ENCODE results near the gene SYNJ2. TPM values are rescaled to one million over a fixed set of nuclear protein-coding genes. Genes with fewer than 3 reads are reported as not detected.

Gene SYNJ2
- total and polyA plus RNA-seq, 2 experiments from 2014 or later, result 20.5 to 28.6 TPM

DNA sequence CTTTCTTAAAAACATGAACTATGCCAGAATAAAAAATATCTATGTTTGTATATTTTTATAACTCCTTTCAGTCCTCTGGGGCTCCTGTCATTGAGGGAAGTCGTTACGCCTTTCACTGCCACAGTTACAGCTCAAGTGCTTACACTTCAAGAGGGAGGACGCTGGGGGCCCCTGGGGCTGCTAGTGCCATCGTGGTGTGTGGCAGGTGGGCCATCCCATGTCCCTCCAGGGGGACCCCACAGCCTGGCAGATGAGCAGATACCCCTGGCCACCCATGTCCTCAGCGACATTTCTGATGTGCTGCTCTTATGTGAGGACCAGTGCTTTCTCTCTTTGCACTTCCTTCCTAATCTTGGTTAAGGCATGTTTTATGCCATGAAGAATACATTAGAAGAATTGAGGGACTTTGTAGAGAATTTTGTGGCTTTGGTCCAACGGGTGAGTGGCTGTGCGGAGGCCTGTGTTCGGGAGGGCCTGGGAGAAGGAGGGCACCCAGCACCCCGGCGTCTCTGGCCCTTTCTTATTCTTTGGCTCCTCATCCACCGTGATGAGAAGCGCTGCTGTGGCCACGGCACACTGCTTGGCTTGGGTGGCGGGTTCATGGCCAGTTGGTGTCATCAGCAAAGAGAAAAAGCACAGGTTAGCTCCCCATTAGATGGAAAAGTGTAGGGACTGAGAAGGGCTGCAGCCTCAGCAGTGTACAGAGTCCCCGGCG is 38.3 kb upstream of the SYNJ2 start:
- Histone ChIP-seq H3K79me2 (ENCODE audit: insufficient read depth) (no peaks in the 10 kb centered on the region), H4K20me1 (ENCODE audit: insufficient read depth) (no peaks in the 10 kb centered on the region), H3K36me3 (ENCODE audit: low read depth) (peaks cover 74% of the 10 kb centered on the region), H3K9me2 (ENCODE audit: insufficient read depth) (no peaks in the 10 kb centered on the region), H3K27me3 (replicated peaks; ENCODE audit: insufficient read depth) (no peaks in the 10 kb centered on the region), H3K9ac (no peak overlapping the region), H3K4me1 (ENCODE audit: insufficient read depth) (no peaks in the 10 kb centered on the region), H3K9me3 (ENCODE audit: low read depth) (no peaks in the 10 kb centered on the region), H3K4me2 (ENCODE audit: unreplicated experiment) (no peak overlapping the region), H3K27ac (no peak overlapping the region), H3F3A (ENCODE audit: insufficient read depth) (peaks cover 47% of the 10 kb centered on the region), H2AFZ (no peak overlapping the region), H3K4me3 (no peak overlapping the region)
- 87% methylated on average over 16 of the region's 16 CpGs for WGBS, 2 experiments (ENCODE audit: low coverage in 1 of 2, low lambda C conversion rate in 2 of 2, missing lambda C conversion rate in 2 of 2)
- in situ Hi-C loops (cut with MboI), result no loop called here
- TF ChIP-seq EZH2 (IDR thresholded peaks at IDR 0.05; ENCODE audit: insufficient read depth, poor library complexity, severe bottlenecking) (no peak), EZH2phosphoT487 (IDR thresholded peaks at IDR 0.05; ENCODE audit: insufficient read depth, low read depth) (no peak)
- no peak for DNase-seq

DNA sequence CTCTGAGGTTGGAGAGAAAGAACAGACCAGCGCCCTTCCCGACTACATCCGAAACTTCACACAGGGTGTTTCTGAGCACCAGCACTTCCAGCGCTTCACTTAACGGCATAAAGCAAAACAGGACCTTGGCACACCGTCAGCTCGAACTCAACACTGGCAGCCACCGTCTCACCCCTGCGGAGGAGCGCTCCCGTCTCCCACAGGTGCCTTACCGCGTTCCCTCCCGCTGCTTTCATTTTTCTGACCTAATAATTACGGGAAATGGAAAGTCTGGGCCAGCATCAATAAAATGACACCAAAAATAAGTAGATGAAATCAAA is 37.7 kb upstream of the SYNJ2 start:
- Histone ChIP-seq H3K4me1 (ENCODE audit: insufficient read depth) (no peaks in the 10 kb centered on the region), H3K9me2 (ENCODE audit: insufficient read depth) (no peaks in the 10 kb centered on the region), H2AFZ (no peak overlapping the region), H3K4me2 (ENCODE audit: unreplicated experiment) (no peak overlapping the region), H3K79me2 (ENCODE audit: insufficient read depth) (no peaks in the 10 kb centered on the region), H3K27ac (no peak overlapping the region), H3K36me3 (ENCODE audit: low read depth) (peaks cover 69% of the 10 kb centered on the region), H4K20me1 (ENCODE audit: insufficient read depth) (no peaks in the 10 kb centered on the region), H3K4me3 (no peak overlapping the region), H3K27me3 (replicated peaks; ENCODE audit: insufficient read depth) (no peaks in the 10 kb centered on the region), H3K9me3 (ENCODE audit: low read depth) (no peaks in the 10 kb centered on the region), H3F3A (ENCODE audit: insufficient read depth) (peaks cover 47% of the 10 kb centered on the region), H3K9ac (no peak overlapping the region)
- 98 to 100% methylated on average over 15 of the region's 15 CpGs for WGBS, 2 experiments (ENCODE audit: low coverage in 1 of 2, low lambda C conversion rate in 2 of 2, missing lambda C conversion rate in 2 of 2)
- DNase-seq, result no peak
- in situ Hi-C loops (cut with MboI), result no loop called here
- TF ChIP-seq EZH2 (IDR thresholded peaks at IDR 0.05; ENCODE audit: insufficient read depth, poor library complexity, severe bottlenecking) (no peak), EZH2phosphoT487 (IDR thresholded peaks at IDR 0.05; ENCODE audit: insufficient read depth, low read depth) (no peak)

DNA sequence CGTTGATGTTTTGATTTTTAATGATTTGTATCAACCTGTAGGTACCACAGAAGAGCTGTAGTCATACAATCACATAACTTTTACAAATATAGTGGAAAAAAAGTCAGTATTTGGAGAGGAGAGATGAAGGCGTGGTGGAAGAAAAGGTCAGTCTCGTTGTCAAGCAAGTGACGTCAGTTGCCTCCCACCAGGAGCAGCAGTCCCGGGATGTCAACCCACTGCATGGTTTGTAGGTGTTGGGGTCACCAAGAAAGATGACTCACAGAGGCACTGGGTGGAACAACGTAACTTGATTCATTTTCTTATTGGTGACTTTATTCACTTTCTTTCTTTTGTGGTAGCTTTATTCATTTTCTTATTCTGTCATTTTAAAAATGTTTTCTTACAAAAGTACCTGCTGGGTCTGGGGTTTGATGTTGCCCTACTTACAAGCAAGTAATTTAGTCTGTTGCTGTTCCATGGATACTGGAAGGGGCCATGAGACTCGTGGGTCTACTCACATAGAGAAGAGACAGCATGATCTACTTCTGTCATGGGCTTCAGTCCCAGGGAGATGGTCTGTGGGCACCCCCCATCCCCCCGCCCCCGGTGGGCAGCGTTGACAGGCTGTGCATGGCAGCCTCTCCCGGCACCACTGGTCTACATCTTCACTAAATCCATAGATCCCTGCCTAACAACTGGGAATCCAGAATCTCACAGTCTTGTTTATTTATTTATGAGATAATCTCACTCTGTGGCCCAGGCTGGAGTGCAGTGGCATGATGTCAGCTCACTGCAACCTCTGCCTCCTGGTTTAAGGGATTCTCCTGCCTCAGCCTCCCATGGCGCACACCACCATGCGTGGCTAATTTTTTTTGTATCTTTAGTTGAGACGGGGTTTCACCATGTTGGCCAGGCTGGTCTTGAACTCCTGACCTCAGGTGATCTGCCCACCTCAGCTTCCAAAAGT is 36.4 kb upstream of the SYNJ2 start:
- DNase-seq, result no peak
- Histone ChIP-seq H3K9me2 (ENCODE audit: insufficient read depth) (no peaks in the 10 kb centered on the region), H3K27me3 (replicated peaks; ENCODE audit: insufficient read depth) (no peaks in the 10 kb centered on the region), H3K9ac (no peak overlapping the region), H4K20me1 (ENCODE audit: insufficient read depth) (no peaks in the 10 kb centered on the region), H3K27ac (no peak overlapping the region), H3K36me3 (ENCODE audit: low read depth) (peaks cover 57% of the 10 kb centered on the region), H3F3A (ENCODE audit: insufficient read depth) (peaks cover 59% of the 10 kb centered on the region), H3K79me2 (ENCODE audit: insufficient read depth) (no peaks in the 10 kb centered on the region), H3K4me1 (ENCODE audit: insufficient read depth) (no peaks in the 10 kb centered on the region), H3K9me3 (ENCODE audit: low read depth) (no peaks in the 10 kb centered on the region), H3K4me3 (no peak overlapping the region), H3K4me2 (ENCODE audit: unreplicated experiment) (no peak overlapping the region), H2AFZ (no peak overlapping the region)
- TF ChIP-seq EZH2 (IDR thresholded peaks at IDR 0.05; ENCODE audit: insufficient read depth, poor library complexity, severe bottlenecking) (no peak), EZH2phosphoT487 (IDR thresholded peaks at IDR 0.05; ENCODE audit: insufficient read depth, low read depth) (no peak)
- in situ Hi-C loops (cut with MboI), result no loop called here
- 85 to 88% methylated on average over 14 of the region's 14 CpGs for WGBS, 2 experiments (ENCODE audit: low coverage in 1 of 2, low lambda C conversion rate in 2 of 2, missing lambda C conversion rate in 2 of 2)

- Histone ChIP-seq H3K27me3 (replicated peaks; ENCODE audit: insufficient read depth) (no peaks in the 10 kb centered on the region), H3K79me2 (ENCODE audit: insufficient read depth) (no peaks in the 10 kb centered on the region), H3K36me3 (ENCODE audit: low read depth) (peaks cover 48% of the 10 kb centered on the region), H2AFZ (no peak overlapping the region), H3K4me1 (ENCODE audit: insufficient read depth) (no peaks in the 10 kb centered on the region), H3K4me2 (ENCODE audit: unreplicated experiment) (no peak overlapping the region), H4K20me1 (ENCODE audit: insufficient read depth) (no peaks in the 10 kb centered on the region), H3K4me3 (no peak overlapping the region), H3K9ac (no peak overlapping the region), H3F3A (ENCODE audit: insufficient read depth) (peaks cover 62% of the 10 kb centered on the region), H3K27ac (no peak overlapping the region), H3K9me3 (ENCODE audit: low read depth) (no peaks in the 10 kb centered on the region), H3K9me2 (ENCODE audit: insufficient read depth) (no peaks in the 10 kb centered on the region)
- TF ChIP-seq EZH2 (IDR thresholded peaks at IDR 0.05; ENCODE audit: insufficient read depth, poor library complexity, severe bottlenecking) (no peak), EZH2phosphoT487 (IDR thresholded peaks at IDR 0.05; ENCODE audit: insufficient read depth, low read depth) (no peak)
- in situ Hi-C loops (cut with MboI), result no loop called here
- DNase-seq, result no peak
- 96% methylated on average over 6 of the region's 6 CpGs for WGBS, 2 experiments (ENCODE audit: low coverage in 1 of 2, low lambda C conversion rate in 2 of 2, missing lambda C conversion rate in 2 of 2)
These were observed 35.5 kb upstream of the SYNJ2 start for GRCh38 chr6:157946053-157946617.
